IMR-90 (cell line): ENCODE data around the gene ZFP36L2. TPM values are rescaled to one million over a fixed set of nuclear protein-coding genes. Genes with fewer than 3 reads are reported as not detected.

Experiments
- MAFK ChIP-seq: IDR thresholded peaks from 2 replicates; pipeline ENCODE4 v1.6.1; 2012; ENCODE audit warnings: low read depth, low read length, improper control_type of control experiment
- MAZ ChIP-seq: IDR thresholded peaks from 2 replicates; pipeline ENCODE4 v1.6.1; 2012; ENCODE audit warnings: low read depth, mild to moderate bottlenecking, low read length, improper control_type of control experiment, moderate library complexity, borderline replicate concordance
- NFE2L2 ChIP-seq: fragments of 150-350 bp; IDR thresholded peaks from 2 replicates; pipeline ENCODE4 v1.6.1; 2016; ENCODE audit warnings: low read depth, mild to moderate bottlenecking, low read length
- POLR2A ChIP-seq: IDR thresholded peaks from 2 replicates; pipeline ENCODE4 v1.6.1; 2012; ENCODE audit warnings: mild to moderate bottlenecking, low read depth, low read length
- polyA plus RNA-seq, 3 experiments: library from polyadenylated mRNA; depleted of rRNA; stranded (reverse); fragments of >200 nt; gene quantifications; 2 replicates each; pipeline ENCODE4 v1.2.3, GENCODE V29; 2012; ENCODE audit warnings: low replicate concordance in 1 of 3
- total RNA-seq: library from RNA; depleted of rRNA; stranded (reverse); fragments of >200 nt; gene quantifications from 2 replicates; pipeline ENCODE4 v1.2.3, GENCODE V29; 2012

ZFP36L2 gene
- total and polyA plus RNA-seq, 2 of the 4 experiments (the other 2 are of a cell fraction) = 1.8 to 20.1 TPM

GRCh38 chr2:43225788-43226557 is 433 bp downstream of the ZFP36L2 start (continued):
- no peak for TF ChIP-seq MAFK
- no peak for TF ChIP-seq POLR2A
- no peak for TF ChIP-seq NFE2L2
- no peak for TF ChIP-seq MAZ
